Coronary artery (tissue), 2 donors: ENCODE results near the gene TMEM202.
"Not testable (repeated sequence)": the region's sequence is repeated elsewhere in the genome, so short reads cannot be mapped to it uniquely, and the experiment has no call there.

ENCODE experiments used
- DNase-seq: peaks from one replicate; pipeline ENCODE4 v3.0.0-alpha.2; 2017; ENCODE audit warnings: low spot score
- H3K27ac ChIP-seq, 2 donors: fragments of 200-600 bp; sonication (generic); one replicate each; pipeline ENCODE4 v1.5.1; 2016 to 2019
- H3K4me3 ChIP-seq: fragments of 200-600 bp; sonication (generic); 2 replicates; pipeline ENCODE4 v1.5.1; 2016; ENCODE audit warnings: mild to moderate bottlenecking, moderate library complexity
- CTCF ChIP-seq: fragments of 200-600 bp; sonication (generic); IDR thresholded peaks from one replicate; pipeline ENCODE4 v1.5.1; 2019; ENCODE audit warnings: antibody characterized with exemption

TMEM202 gene

GRCh38 chr15:72368325-72368724, 29.8 kb upstream of the TMEM202 start:
- peak overlapping the region in 1 of 2 donors; percentile 72 for H3K27ac ChIP-seq
- no peak for TF ChIP-seq CTCF
- no peak overlapping the region for H3K4me3 ChIP-seq
- DNase-seq = no peak

- H3K27ac ChIP-seq = peak overlapping the region in 1 of 2 donors; percentile 72
- DNase-seq = no peak
- no peak for TF ChIP-seq CTCF
- no peak overlapping the region for H3K4me3 ChIP-seq
Observed at GRCh38 chr15:72368899-72369298, 29.2 kb upstream of the TMEM202 start.

GRCh38 chr15:72369964-72370363, 28.1 kb upstream of the TMEM202 start:
- Histone ChIP-seq H3K4me3 (no peak overlapping the region), H3K27ac (peak overlapping the region in 1 of 2 donors; percentile 11)
- TF ChIP-seq CTCF = no peak
- DNase-seq = no peak

GRCh38 chr15:72372361-72372760, 25.7 kb upstream of the TMEM202 start:
- no peak overlapping the region for H3K27ac ChIP-seq
- no peak for TF ChIP-seq CTCF
- H3K4me3 ChIP-seq = no peak overlapping the region
- DNase-seq = no peak

GRCh38 chr15:72375501-72375845, 22.6 kb upstream of the TMEM202 start:
- Histone ChIP-seq H3K27ac (peak overlapping the region; percentile 85 to 88), H3K4me3 (peak overlapping the region; percentile 87)
- no peak for TF ChIP-seq CTCF
- no peak for DNase-seq

GRCh38 chr15:72375846-72376581, 22.1 kb upstream of the TMEM202 start, which contains the start of gene HEXA:
Gene HEXA (minus strand): TSS chr15:72376014. CDS start chr15:72375972, 42 bp downstream.
- no peak for TF ChIP-seq CTCF
- Histone ChIP-seq H3K4me3 (peak within 1 kb of the TSS; percentile 87), H3K27ac (peak within 1 kb of the TSS; percentile 85 to 88)
- DNase-seq = peak; percentile 97

- Histone ChIP-seq H3K27ac (no peak overlapping the region), H3K4me3 (no peak overlapping the region)
- DNase-seq = no peak
- no peak for TF ChIP-seq CTCF
Observed at GRCh38 chr15:72377331-72377730, 20.8 kb upstream of the TMEM202 start.

- DNase-seq, H3K27ac ChIP-seq, H3K4me3 ChIP-seq: not testable (repeated sequence)
Observed at GRCh38 chr15:72379106-72379505, 19.0 kb upstream of the TMEM202 start.
